Peyer's patch (tissue), 4 donors: ENCODE data around the gene SCGB1A1.

ENCODE experiments used
- CTCF ChIP-seq, 6 experiments: fragments of 450-650 bp in 4 of 6; fragments of 200-600 bp in 2 of 6; sonication (generic) in 1 of 6; IDR thresholded peaks; one replicate each; pipeline ENCODE4 v1.5.1; 2017 to 2019; ENCODE audit warnings: antibody characterized with exemption in 6 of 6, mild to moderate bottlenecking in 3 of 6, moderate library complexity in 1 of 6
- POLR2A ChIP-seq, 2 donors: fragments of 450-650 bp; IDR thresholded peaks; one replicate each; pipeline ENCODE4 v1.5.1; 2017; ENCODE audit warnings: antibody characterized with exemption in 2 of 2, mild to moderate bottlenecking in 2 of 2, moderate library complexity in 2 of 2

DNA sequence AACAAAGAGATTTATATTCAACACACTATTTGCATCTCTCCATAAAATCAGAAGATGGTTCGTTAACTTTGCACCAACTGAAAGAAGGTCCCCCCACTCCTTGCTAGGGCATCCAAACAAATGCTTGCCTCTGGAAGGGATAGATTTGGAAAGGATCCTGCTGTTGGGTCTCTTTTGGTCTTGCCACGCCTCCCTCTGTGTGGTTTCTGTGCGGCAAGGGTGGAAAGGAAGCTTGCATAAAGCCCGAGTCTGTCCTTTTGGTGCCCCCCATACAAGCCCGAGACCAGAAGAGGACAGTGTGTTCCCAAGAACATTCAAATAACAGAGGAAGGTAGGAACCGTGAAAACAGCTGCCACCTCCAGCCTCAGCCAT lies 15.1 kb downstream of the SCGB1A1 start:
- TF ChIP-seq CTCF (IDR thresholded peaks at IDR 0.05) (no peak), POLR2A (IDR thresholded peaks at IDR 0.05) (no peak)
